Ovary (tissue), 9 donors: Measurements from ENCODE around the gene NT5C3B. TPM values are rescaled to one million over a fixed set of nuclear protein-coding genes. Genes with fewer than 3 reads are reported as not detected.
A peak's percentile ranks its signal among the peaks of the same experiment; 100 is the strongest.
"Not testable (repeated sequence)": the region's sequence is repeated elsewhere in the genome, so short reads cannot be mapped to it uniquely, and the experiment has no call there.

ENCODE experiments used
- DNase-seq, 5 donors: peaks; one replicate each; pipeline ENCODE4 v3.0.0-alpha.2; 2019 to 2020
- H3K27ac ChIP-seq, 2 donors: fragments of 200-600 bp; one replicate each; pipeline versions ENCODE4 v1.5.1 to v1.8.0; 2019 to 2022
- H3K27me3 ChIP-seq: fragments of 200-600 bp; one replicate; pipeline ENCODE4 v1.8.0; 2022
- H3K36me3 ChIP-seq: fragments of 200-600 bp; sonication (generic); one replicate; pipeline ENCODE4 v1.5.1; 2019
- H3K4me1 ChIP-seq: one replicate; pipeline ENCODE4 v1.8.1; 2013; ENCODE audit warnings: mild to moderate bottlenecking, moderate library complexity; ENCODE audit not compliant: insufficient read depth
- H3K4me3 ChIP-seq: fragments of 200-600 bp; sonication (generic); one replicate; pipeline ENCODE4 v1.5.1; 2017
- H3K9me3 ChIP-seq, 2 donors: fragments of 200-600 bp in 1 of 2; sonication (generic) in 1 of 2; one replicate each; pipeline versions ENCODE4 v1.5.1 to v1.8.1; 2013 to 2019; ENCODE audit warnings: mild to moderate bottlenecking in 1 of 2, moderate library complexity in 1 of 2
- CTCF ChIP-seq, 3 donors: fragments of 450-650 bp in 2 of 3; fragments of 200-600 bp in 1 of 3; IDR thresholded peaks; one replicate each; pipeline versions ENCODE4 v1.5.1 to v1.8.0; 2016 to 2022; ENCODE audit warnings: antibody characterized with exemption in 3 of 3, mild to moderate bottlenecking in 1 of 3
- EP300 ChIP-seq: sonication (generic); formaldehyde crosslinking; IDR thresholded peaks from one replicate; pipeline ENCODE4 v1.6.1; 2017; ENCODE audit warnings: antibody characterized with exemption
- POLR2A ChIP-seq: fragments of 450-650 bp; IDR thresholded peaks from one replicate; pipeline ENCODE4 v1.6.1; 2017; ENCODE audit warnings: antibody characterized with exemption, mild to moderate bottlenecking, moderate library complexity
- WGBS, 3 donors: extraction: QIAGEN DNeasy Blood & Tissue Kit in 1 of 3; methylation state at CpG; one replicate each; pipeline versions ENCODE4 v1.1.5 to v1.1.7; 2013 to 2017; 5-methylcytosine and 5-hydroxymethylcytosine counted together
- intact Hi-C, 4 donors: fragments of 100-400 bp; cut with DNase I; formaldehyde crosslinking; loops; one replicate each; pipeline versions ENCODE4 v1.11.0 to v1.15.1; 2022 to 2023
- polyA plus RNA-seq, 2 donors: library from polyadenylated mRNA; stranded (reverse); fragments of 200-250 nt in 1 of 2; fragments of 350-450 nt in 1 of 2; fragmentation: Illumina TruSeq in 1 of 2; extraction: RNeasy Lipid Tissue Mini Kit (QIAGEN cat#74804) in 1 of 2; gene quantifications; one replicate each; pipeline ENCODE4 v1.2.3, GENCODE V29; 2013 to 2014
- total RNA-seq, 7 donors: library from RNA; depleted of rRNA in 2 of 7; stranded (reverse); fragments of >200 nt in 2 of 7; fragmentation: NEBNext Ultra II Directional in 3 of 7; extraction: Animal tissue kit (Norgen Biotek cat#: 25700) in 3 of 7; gene quantifications; one replicate each; pipeline versions ENCODE4 v1.1.0 to v1.2.4, GENCODE V29; 2016 to 2023
- donor health status: DM: no; HTN: no; CAD: no; lungs with moderate emphysema.
- donor health status: DM: no; HTN: no; CAD: no.
- donor health status: Bipolar disorder and iron deficiency.
- donor health status: DM: yes; HTN: yes; CAD: no.
- donor health status: DM: no; HTN: no; CAD: no.
- donor health status: DM: yes; HTN: yes; CAD: no.

NT5C3B gene
- total and polyA plus RNA-seq, 9 donors: 34.5 to 106 (median 49.1) TPM

DNA sequence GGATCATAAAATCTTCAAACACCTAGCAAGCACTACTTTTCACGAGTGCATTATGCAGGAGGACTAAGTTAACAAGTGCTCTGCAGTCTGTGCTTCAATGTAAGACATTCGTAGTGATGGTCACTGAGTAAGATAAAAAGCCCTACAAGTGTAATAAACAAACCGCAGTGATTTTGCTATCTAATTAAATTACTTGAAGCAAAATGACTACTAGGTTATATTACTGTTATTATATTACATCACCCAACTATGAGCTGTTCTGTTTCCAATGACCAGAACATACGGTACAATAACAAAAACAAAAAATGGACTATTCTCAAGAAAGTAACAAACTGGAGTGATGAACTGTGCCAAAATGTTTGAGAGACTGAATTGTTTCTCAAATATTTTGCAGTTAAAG lies 12.8 kb upstream of the NT5C3B start:
- DNase-seq: no peak
- no peak overlapping the region for H3K4me3 ChIP-seq

GRCh38 chr17:41844971-41845370 lies 8.9 kb upstream of the NT5C3B start:
- H3K4me1 ChIP-seq: peaks cover 2% of the 10 kb centered on the region
- intact Hi-C loops: no loop called here
- no peaks in the 10 kb centered on the region for H3K9me3 ChIP-seq
- H3K27me3 ChIP-seq: no peaks in the 10 kb centered on the region
- DNase-seq: no peak
- no peak overlapping the region for H3K27ac ChIP-seq
- no peaks in the 10 kb centered on the region for H3K36me3 ChIP-seq
- TF ChIP-seq EP300 (no peak), CTCF (IDR thresholded peaks at IDR 0.05) (no peak), POLR2A (no peak)
- H3K4me3 ChIP-seq: no peak overlapping the region
- WGBS, 3 donors: 92 to 94% (median 93%) methylated on average over 6 of the region's 6 CpGs

More for the DNA sequence above, 12.8 kb upstream of the NT5C3B start:
- H3K36me3 ChIP-seq: no peaks in the 10 kb centered on the region
- no peaks in the 10 kb centered on the region for H3K27me3 ChIP-seq
- 18 to 38% (median 25%) methylated on average over 4 of the region's 4 CpGs for WGBS, 3 donors
- H3K27ac ChIP-seq: no peak overlapping the region
- peaks cover 3% of the 10 kb centered on the region for H3K4me1 ChIP-seq
- TF ChIP-seq POLR2A (no peak), EP300 (no peak), CTCF (IDR thresholded peaks at IDR 0.05) (no peak)
- H3K9me3 ChIP-seq: no peaks in the 10 kb centered on the region
- intact Hi-C loops: no loop called here

DNA sequence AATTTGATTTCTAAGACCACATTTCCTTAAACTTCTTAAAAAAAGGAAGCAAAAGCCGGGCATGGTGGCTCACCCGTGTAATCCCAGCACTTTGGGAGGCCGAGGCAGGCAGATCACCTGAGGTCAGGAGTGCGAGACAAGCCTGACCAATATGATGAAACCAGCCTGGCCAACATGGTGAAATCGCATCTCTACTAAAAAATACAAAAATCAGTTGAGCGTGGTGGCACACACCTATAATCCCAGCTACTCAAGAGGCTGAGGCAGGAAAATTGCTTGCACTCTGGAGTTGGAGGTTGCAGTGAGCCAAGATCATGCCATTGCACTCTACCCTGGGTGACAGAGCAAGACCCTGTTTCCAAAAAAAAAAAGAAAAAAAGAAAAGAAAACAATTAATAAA lies 4.7 kb upstream of the NT5C3B start:
- intact Hi-C loops, H3K4me3 ChIP-seq, H3K36me3 ChIP-seq, DNase-seq, H3K9me3 ChIP-seq, H3K4me1 ChIP-seq, H3K27me3 ChIP-seq, H3K27ac ChIP-seq: not testable (repeated sequence)
- WGBS, 3 donors: 95 to 97% (median 96%) methylated on average over 6 of the region's 6 CpGs

DNA sequence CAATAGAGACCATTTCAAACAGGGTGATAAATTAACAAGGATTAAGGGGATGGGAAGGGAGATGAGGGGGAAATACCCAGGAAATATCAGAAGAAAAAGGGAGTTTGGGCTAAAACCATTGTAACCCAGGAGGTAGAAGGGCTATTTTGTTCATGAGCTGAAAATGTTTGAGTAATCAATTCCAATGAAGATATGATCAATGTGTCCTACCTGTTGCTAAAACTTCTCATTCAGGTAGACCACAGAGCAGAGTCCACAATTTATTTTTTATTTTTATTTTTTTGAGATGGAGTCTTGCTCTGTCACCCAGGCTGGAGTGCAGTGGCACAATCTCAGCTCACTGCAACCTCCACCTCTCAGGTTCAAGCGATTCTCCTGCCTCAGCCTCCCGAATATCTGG lies 3.4 kb upstream of the NT5C3B start:
- H3K27ac ChIP-seq, H3K27me3 ChIP-seq, H3K36me3 ChIP-seq, H3K9me3 ChIP-seq, H3K4me3 ChIP-seq, H3K4me1 ChIP-seq, intact Hi-C loops, DNase-seq: not testable (repeated sequence)
- WGBS, 3 donors: 92 to 100% (median 97%) methylated on average over 2 of the region's 2 CpGs

GRCh38 chr17:41837761-41838538 lies 1.9 kb upstream of the NT5C3B start, which contains the start of gene KLHL10:
KLHL10 (plus strand) TSS chr17:41837825; CDS start chr17:41837933, 108 bp downstream.
- Histone ChIP-seq H3K9me3 (no peaks in the 10 kb centered on the region), H3K36me3 (no peaks in the 10 kb centered on the region), H3K4me1 (peaks cover 4% of the 10 kb centered on the region), H3K27ac (no peak within 1 kb of the TSS), H3K4me3 (no peak within 1 kb of the TSS), H3K27me3 (no peaks in the 10 kb centered on the region)
- DNase-seq: peak in 2 of 5 donors; percentile 13 to 23
- intact Hi-C loops: no loop called here
- no peak for TF ChIP-seq POLR2A
- no peak for TF ChIP-seq CTCF (IDR thresholded peaks at IDR 0.05)
- TF ChIP-seq EP300: no peak
- WGBS, 3 donors: 92 to 96% (median 93%) methylated on average over 15 of the region's 15 CpGs
